DOHH2 (cell line): ENCODE measurements around the gene LAP3.

Experiments
- CTCF ChIP-seq: fragments of 200-600 bp; sonication (generic); IDR thresholded peaks from one replicate; pipeline ENCODE4 v1.5.1; 2014; ENCODE audit warnings: antibody characterized with exemption, mild to moderate bottlenecking, low read depth, low read length; ENCODE audit not compliant: poor library complexity, severe bottlenecking
- EZH2phosphoT487 ChIP-seq: fragments of 200-600 bp; sonication (generic); IDR thresholded peaks from 2 replicates; pipeline ENCODE4 v1.6.1; 2017; ENCODE audit warnings: borderline replicate concordance, mild to moderate bottlenecking, antibody characterized with exemption, low read length, moderate library complexity, mixed read lengths

- TF ChIP-seq CTCF (no peak), EZH2phosphoT487 (no peak)
Measured at GRCh38 chr4:17642398-17642783, 65.4 kb downstream of the LAP3 start.
